HEK293 (cell line): ENCODE data around the gene PSMD12.
A peak's percentile ranks its signal among the peaks of the same experiment; 100 is the strongest.

Experiments
- CTCF ChIA-PET: fragments of 350-600 bp; formaldehyde crosslinking; extraction: SDS; loops from one replicate; lab custom pipeline; 2021; ENCODE audit warnings: antibody characterized with exemption; lab: Yijun Ruan, JAX
- POLR2A ChIA-PET: fragments of 300-600 bp; formaldehyde crosslinking; extraction: SDS; loops from one replicate; lab custom pipeline; 2020; ENCODE audit warnings: antibody characterized with exemption, inconsistent platforms; lab: Yijun Ruan, JAX
- H3K27ac ChIP-seq: fragments of 200-500 bp; sonication (Bioruptor generic); 2 replicates; pipeline ENCODE4 v1.5.1; 2014; ENCODE audit warnings: low read depth, low read length, control low read depth, inconsistent platforms; ENCODE audit errors: extremely low read depth
- H3K36me3 ChIP-seq, 2 experiments: fragments of 200-500 bp in 1 of 2; sonication (Bioruptor generic) in 1 of 2; 1 replicate in 1 of 2; 2 replicates in 1 of 2; pipeline ENCODE4 v1.5.1; 2014 to 2017; ENCODE audit warnings: inconsistent platforms in 2 of 2, low read length in 2 of 2; ENCODE audit not compliant: control insufficient read depth in 2 of 2, insufficient read depth in 1 of 2
- H3K4me1 ChIP-seq: fragments of 200-500 bp; sonication (Bioruptor generic); 2 replicates; pipeline ENCODE4 v1.5.1; 2014; ENCODE audit warnings: mild to moderate bottlenecking, low read length, inconsistent platforms; ENCODE audit not compliant: control insufficient read depth, insufficient read depth
- H3K4me3 ChIP-seq: 2 replicates; pipeline ENCODE4 v1.5.1; 2011; ENCODE audit warnings: low read depth, mild to moderate bottlenecking, control low read depth, low read length, moderate library complexity
- H3K9me3 ChIP-seq: fragments of 200-500 bp; sonication (Bioruptor generic); 2 replicates; pipeline ENCODE4 v1.5.1; 2014; ENCODE audit warnings: low read depth, low read length, inconsistent platforms; ENCODE audit not compliant: control insufficient read depth, insufficient read depth
- HOXA7 ChIP-seq: sonication (generic); formaldehyde crosslinking; IDR thresholded peaks from 2 replicates; pipeline ENCODE4 v1.8.1; 2022; ENCODE audit warnings: missing genetic modification reagents, borderline replicate concordance
- PRDM6 ChIP-seq: fragments of 450-650 bp; formaldehyde crosslinking; IDR thresholded peaks from 2 replicates; pipeline ENCODE4 v1.5.1; 2017; ENCODE audit warnings: missing biosample characterization, missing genetic modification characterization
- YY1 ChIP-seq: fragments of 450-650 bp; formaldehyde crosslinking; IDR thresholded peaks from 2 replicates; pipeline ENCODE4 v1.5.1; 2018; ENCODE audit warnings: missing biosample characterization, missing genetic modification characterization
- ZBTB10 ChIP-seq: fragments of 450-650 bp; formaldehyde crosslinking; IDR thresholded peaks from 2 replicates; pipeline ENCODE4 v1.5.1; 2016; ENCODE audit warnings: missing biosample characterization, missing genetic modification characterization
- ZFHX2 ChIP-seq: fragments of 450-650 bp; formaldehyde crosslinking; conservative IDR thresholded peaks from 2 replicates; pipeline ENCODE4 v1.5.1; 2016; ENCODE audit warnings: missing biosample characterization, missing genetic modification characterization
- ZNF121 ChIP-seq: fragments of 450-650 bp; formaldehyde crosslinking; IDR thresholded peaks from 2 replicates; pipeline ENCODE4 v1.5.1; 2016; ENCODE audit warnings: missing biosample characterization, missing genetic modification characterization
- ZNF132 ChIP-seq: fragments of 450-650 bp; formaldehyde crosslinking; IDR thresholded peaks from 2 replicates; pipeline ENCODE4 v1.5.1; 2017; ENCODE audit warnings: missing biosample characterization, missing genetic modification characterization, borderline replicate concordance
- ZNF157 ChIP-seq: fragments of 450-650 bp; formaldehyde crosslinking; IDR thresholded peaks from 2 replicates; pipeline ENCODE4 v1.5.1; 2016; ENCODE audit warnings: missing biosample characterization, missing genetic modification characterization
- ZNF214 ChIP-seq: fragments of 450-650 bp; formaldehyde crosslinking; IDR thresholded peaks from 2 replicates; pipeline ENCODE4 v1.5.1; 2017; ENCODE audit warnings: missing biosample characterization, mild to moderate bottlenecking, missing genetic modification characterization, borderline replicate concordance
- ZNF239 ChIP-seq: fragments of 450-650 bp; formaldehyde crosslinking; IDR thresholded peaks from 2 replicates; pipeline ENCODE4 v1.5.1; 2016; ENCODE audit warnings: missing biosample characterization, missing genetic modification characterization
- ZNF324 ChIP-seq: fragments of 450-650 bp; formaldehyde crosslinking; IDR thresholded peaks from 2 replicates; pipeline ENCODE4 v1.5.1; 2016; ENCODE audit warnings: missing biosample characterization, missing genetic modification characterization
- ZNF350 ChIP-seq: fragments of 450-650 bp; formaldehyde crosslinking; IDR thresholded peaks from 2 replicates; pipeline ENCODE4 v1.5.0; 2017; ENCODE audit warnings: missing biosample characterization, mild to moderate bottlenecking, missing genetic modification characterization
- ZNF558 ChIP-seq: fragments of 450-650 bp; formaldehyde crosslinking; IDR thresholded peaks from 2 replicates; pipeline ENCODE4 v1.5.1; 2016; ENCODE audit warnings: missing biosample characterization, missing genetic modification characterization
- ZNF654 ChIP-seq: fragments of 450-650 bp; formaldehyde crosslinking; IDR thresholded peaks from 2 replicates; pipeline ENCODE4 v1.5.1; 2016; ENCODE audit warnings: low read depth, missing biosample characterization, missing genetic modification characterization
- ZSCAN30 ChIP-seq: fragments of 450-650 bp; IDR thresholded peaks from 2 replicates; pipeline ENCODE4 v1.5.1; 2018; ENCODE audit warnings: missing biosample characterization, mild to moderate bottlenecking, missing genetic modification characterization, moderate library complexity
- TF ChIP-seq, protein P1 (sequence below): fragments of 450-650 bp; formaldehyde crosslinking; IDR thresholded peaks from 2 replicates; pipeline ENCODE4 v1.5.1; 2016; ENCODE audit warnings: missing biosample characterization, missing genetic modification characterization, borderline replicate concordance
- TF ChIP-seq, protein P2 (sequence below): sonication (generic); formaldehyde crosslinking; IDR thresholded peaks from 2 replicates; pipeline ENCODE4 v1.8.1; 2022; ENCODE audit warnings: mild to moderate bottlenecking, moderate library complexity, missing genetic modification reagents

Gene PSMD12

DNA sequence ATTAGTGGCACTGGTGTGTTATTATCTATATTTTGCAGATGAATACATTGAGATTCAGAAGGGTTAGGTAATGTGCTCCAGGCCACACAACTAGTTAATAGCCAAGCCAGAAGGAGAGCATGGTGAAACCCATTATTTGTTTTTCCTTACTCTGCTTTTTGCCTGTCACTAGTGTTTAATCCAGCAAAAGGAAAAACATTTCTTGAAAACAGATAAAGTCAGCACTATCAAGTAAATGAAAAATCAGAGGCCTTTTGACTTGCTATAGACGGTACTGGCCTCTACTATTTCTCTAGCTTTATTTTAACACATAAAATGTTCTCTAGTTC lies 15.5 kb upstream of the PSMD12 start (continued):
- TF ChIP-seq, protein P1, sequence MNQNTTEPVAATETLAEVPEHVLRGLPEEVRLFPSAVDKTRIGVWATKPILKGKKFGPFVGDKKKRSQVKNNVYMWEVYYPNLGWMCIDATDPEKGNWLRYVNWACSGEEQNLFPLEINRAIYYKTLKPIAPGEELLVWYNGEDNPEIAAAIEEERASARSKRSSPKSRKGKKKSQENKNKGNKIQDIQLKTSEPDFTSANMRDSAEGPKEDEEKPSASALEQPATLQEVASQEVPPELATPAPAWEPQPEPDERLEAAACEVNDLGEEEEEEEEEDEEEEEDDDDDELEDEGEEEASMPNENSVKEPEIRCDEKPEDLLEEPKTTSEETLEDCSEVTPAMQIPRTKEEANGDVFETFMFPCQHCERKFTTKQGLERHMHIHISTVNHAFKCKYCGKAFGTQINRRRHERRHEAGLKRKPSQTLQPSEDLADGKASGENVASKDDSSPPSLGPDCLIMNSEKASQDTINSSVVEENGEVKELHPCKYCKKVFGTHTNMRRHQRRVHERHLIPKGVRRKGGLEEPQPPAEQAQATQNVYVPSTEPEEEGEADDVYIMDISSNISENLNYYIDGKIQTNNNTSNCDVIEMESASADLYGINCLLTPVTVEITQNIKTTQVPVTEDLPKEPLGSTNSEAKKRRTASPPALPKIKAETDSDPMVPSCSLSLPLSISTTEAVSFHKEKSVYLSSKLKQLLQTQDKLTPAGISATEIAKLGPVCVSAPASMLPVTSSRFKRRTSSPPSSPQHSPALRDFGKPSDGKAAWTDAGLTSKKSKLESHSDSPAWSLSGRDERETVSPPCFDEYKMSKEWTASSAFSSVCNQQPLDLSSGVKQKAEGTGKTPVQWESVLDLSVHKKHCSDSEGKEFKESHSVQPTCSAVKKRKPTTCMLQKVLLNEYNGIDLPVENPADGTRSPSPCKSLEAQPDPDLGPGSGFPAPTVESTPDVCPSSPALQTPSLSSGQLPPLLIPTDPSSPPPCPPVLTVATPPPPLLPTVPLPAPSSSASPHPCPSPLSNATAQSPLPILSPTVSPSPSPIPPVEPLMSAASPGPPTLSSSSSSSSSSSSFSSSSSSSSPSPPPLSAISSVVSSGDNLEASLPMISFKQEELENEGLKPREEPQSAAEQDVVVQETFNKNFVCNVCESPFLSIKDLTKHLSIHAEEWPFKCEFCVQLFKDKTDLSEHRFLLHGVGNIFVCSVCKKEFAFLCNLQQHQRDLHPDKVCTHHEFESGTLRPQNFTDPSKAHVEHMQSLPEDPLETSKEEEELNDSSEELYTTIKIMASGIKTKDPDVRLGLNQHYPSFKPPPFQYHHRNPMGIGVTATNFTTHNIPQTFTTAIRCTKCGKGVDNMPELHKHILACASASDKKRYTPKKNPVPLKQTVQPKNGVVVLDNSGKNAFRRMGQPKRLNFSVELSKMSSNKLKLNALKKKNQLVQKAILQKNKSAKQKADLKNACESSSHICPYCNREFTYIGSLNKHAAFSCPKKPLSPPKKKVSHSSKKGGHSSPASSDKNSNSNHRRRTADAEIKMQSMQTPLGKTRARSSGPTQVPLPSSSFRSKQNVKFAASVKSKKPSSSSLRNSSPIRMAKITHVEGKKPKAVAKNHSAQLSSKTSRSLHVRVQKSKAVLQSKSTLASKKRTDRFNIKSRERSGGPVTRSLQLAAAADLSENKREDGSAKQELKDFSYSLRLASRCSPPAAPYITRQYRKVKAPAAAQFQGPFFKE (tag by site-specific recombination) = no peak
- no peak for TF ChIP-seq ZFHX2 (tag by site-specific recombination)
- TF ChIP-seq, all 188 proteins: peak for 0

DNA sequence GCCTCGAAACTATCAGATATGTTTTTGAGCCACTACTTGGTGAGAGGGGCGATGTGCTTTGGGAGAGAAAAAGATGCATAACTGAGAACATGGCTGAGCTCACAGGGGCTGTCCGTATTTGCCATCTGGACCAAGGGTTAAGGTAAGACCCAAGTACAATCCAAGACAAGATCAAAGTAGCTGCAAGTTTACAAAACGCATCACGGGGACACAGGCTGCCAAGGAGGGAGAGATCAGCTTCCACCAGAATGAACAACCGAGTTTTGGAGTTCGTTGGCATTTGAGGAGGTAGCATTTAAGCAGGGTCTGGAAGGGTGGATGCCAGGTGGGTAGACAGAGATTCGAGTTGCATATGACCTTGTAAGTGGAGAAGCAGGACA lies 12.9 kb upstream of the PSMD12 start:
- no peak for TF ChIP-seq ZNF239 (tag by site-specific recombination)
- POLR2A ChIA-PET = interaction anchor here (1.2 to 2.0 kb wide), 2 partner anchors 11 to 339 kb away, joined by 3 to 5 read pairs; partner anchors contain the start of gene NOL11
- no peaks in the 10 kb centered on the region for H3K36me3 ChIP-seq
- H3K4me1 ChIP-seq = peaks cover 5% of the 10 kb centered on the region; the same call in 1 of the 2 replicates
- peak overlapping the region; percentile 46 for H3K4me3 ChIP-seq
- no peaks in the 10 kb centered on the region for H3K9me3 ChIP-seq
- H3K27ac ChIP-seq = no peak overlapping the region; the same call in 1 of the 2 replicates
- CTCF ChIA-PET = interaction anchor here (0.5 to 3.6 kb wide), 40 partner anchors 9 to 1914 kb away, joined by 3 to 47 read pairs (median 5); partner anchors contain the start of gene PSMD12

DNA sequence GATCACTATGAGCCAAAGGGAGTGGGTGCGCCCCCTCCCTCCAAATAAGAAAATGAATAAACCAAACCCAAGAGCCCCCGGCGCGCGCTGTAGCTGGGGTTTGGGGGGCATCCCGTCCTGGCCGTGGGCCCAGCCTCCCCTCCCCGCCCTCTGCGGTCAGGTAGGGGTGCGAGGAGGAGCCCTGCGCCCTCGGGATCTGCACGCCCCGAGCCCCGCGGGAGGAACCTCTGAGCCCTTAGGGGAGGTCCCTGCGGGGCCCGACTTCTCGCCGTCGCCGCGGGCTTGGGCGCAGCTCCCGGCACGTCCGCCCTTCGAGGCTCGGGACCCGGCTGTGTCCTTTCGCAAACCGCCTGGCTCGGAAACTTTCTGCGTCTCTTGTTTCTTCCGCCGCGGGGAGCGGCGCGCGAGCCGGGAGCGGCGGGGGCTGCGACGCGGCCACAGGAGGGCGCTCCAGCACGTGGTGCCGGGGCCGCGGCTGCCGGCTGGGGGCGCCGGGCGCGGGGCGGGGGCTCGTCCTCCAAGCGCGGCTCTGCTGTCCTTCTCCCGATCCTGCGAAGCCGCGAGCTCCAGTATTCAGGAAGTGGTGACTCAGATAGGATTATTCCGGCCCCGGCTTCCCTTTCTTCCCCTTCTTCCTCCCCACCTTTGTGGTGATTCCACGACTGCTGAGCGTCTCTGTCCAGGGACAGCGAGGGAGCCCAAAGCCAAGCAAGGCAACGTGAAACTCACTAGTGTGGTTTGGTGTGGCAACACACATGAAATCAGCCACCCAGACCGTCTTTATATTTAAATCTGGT lies 12.3 kb upstream of the PSMD12 start:
- POLR2A ChIA-PET = interaction anchor here (1.0 to 2.0 kb wide), 3 partner anchors 11 to 339 kb away, joined by 3 to 11 read pairs (median 5); partner anchors contain the start of gene NOL11
- CTCF ChIA-PET = interaction anchor here (0.5 to 3.6 kb wide), 55 partner anchors 10 to 1913 kb away, joined by 3 to 47 read pairs (median 4); partner anchors contain the start of gene PSMD12
- no peaks in the 10 kb centered on the region for H3K9me3 ChIP-seq
- no peak for TF ChIP-seq ZNF558 (tag by site-specific recombination)
- no peak for TF ChIP-seq ZNF214 (tag by site-specific recombination)
- TF ChIP-seq ZNF324 (tag by site-specific recombination) = peak; percentile 44; the same call in 1 of the 2 replicates
- TF ChIP-seq ZBTB10 (tag by site-specific recombination) = peak; percentile 95
- no peak for TF ChIP-seq ZNF157 (tag by site-specific recombination)
- TF ChIP-seq ZNF121 (tag by site-specific recombination) = no peak
- peak; percentile 63; the same call in 1 of the 2 replicates for TF ChIP-seq ZSCAN30 (tag by site-specific recombination)
- no peak for TF ChIP-seq PRDM6 (tag by site-specific recombination)
- TF ChIP-seq, protein P2, sequence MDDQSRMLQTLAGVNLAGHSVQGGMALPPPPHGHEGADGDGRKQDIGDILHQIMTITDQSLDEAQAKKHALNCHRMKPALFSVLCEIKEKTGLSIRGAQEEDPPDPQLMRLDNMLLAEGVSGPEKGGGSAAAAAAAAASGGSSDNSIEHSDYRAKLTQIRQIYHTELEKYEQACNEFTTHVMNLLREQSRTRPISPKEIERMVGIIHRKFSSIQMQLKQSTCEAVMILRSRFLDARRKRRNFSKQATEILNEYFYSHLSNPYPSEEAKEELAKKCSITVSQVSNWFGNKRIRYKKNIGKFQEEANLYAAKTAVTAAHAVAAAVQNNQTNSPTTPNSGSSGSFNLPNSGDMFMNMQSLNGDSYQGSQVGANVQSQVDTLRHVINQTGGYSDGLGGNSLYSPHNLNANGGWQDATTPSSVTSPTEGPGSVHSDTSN = peak; percentile 73
- no peak for TF ChIP-seq ZNF132 (tag by site-specific recombination)
- TF ChIP-seq ZNF654 (tag by site-specific recombination) = no peak
- TF ChIP-seq HOXA7 = no peak
- TF ChIP-seq YY1 (tag by site-specific recombination) = no peak
- no peak for TF ChIP-seq ZNF350 (tag by site-specific recombination)

More for the DNA sequence above, 12.3 kb upstream of the PSMD12 start:
- H3K27ac ChIP-seq = peak overlapping the region; percentile 87
- H3K36me3 ChIP-seq = no peaks in the 10 kb centered on the region
- peak overlapping the region; percentile 85 for H3K4me3 ChIP-seq
- H3K4me1 ChIP-seq = peaks cover 5% of the 10 kb centered on the region; the same call in 1 of the 2 replicates
